Left lung (tissue), 10 donors: Measurements from ENCODE around the gene RAD52. TPM values are rescaled to one million over a fixed set of nuclear protein-coding genes. Genes with fewer than 3 reads are reported as not detected.

Experiments
- ATAC-seq: fragments of 200-7000 bp; cut with Tn5 transposase; one replicate; pipeline ENCODE4 v1.9.1; 2020; ENCODE audit warnings: moderate library complexity
- DNase-seq, 4 donors: peaks; one replicate each; pipeline ENCODE4 v3.0.0-alpha.2; 2013 to 2020
- H3K27ac ChIP-seq, 2 donors: fragments of 200-600 bp; sonication (generic) in 1 of 2; one replicate each; pipeline versions ENCODE4 v1.5.0 to v1.8.0; 2020 to 2021
- H3K27me3 ChIP-seq, 2 donors: fragments of 200-600 bp; sonication (generic) in 1 of 2; one replicate each; pipeline versions ENCODE4 v1.5.0 to v1.8.0; 2020 to 2021
- H3K36me3 ChIP-seq, 2 donors: fragments of 200-600 bp; sonication (generic) in 1 of 2; one replicate each; pipeline versions ENCODE4 v1.5.0 to v1.8.0; 2020 to 2021
- H3K4me1 ChIP-seq, 2 donors: fragments of 200-600 bp; one replicate each; pipeline ENCODE4 v1.8.0; 2021
- H3K4me3 ChIP-seq, 2 donors: fragments of 200-600 bp; sonication (generic) in 1 of 2; one replicate each; pipeline versions ENCODE4 v1.5.0 to v1.8.0; 2020 to 2021; ENCODE audit warnings: mild to moderate bottlenecking in 1 of 2
- H3K9me3 ChIP-seq, 2 donors: fragments of 200-600 bp; sonication (generic) in 1 of 2; one replicate each; pipeline versions ENCODE4 v1.5.0 to v1.8.0; 2020 to 2021
- intact Hi-C, 2 donors: fragments of 100-400 bp; cut with DNase I; formaldehyde crosslinking; loops; one replicate each; pipeline versions ENCODE4 v1.11.2 to v1.14.2; 2022
- polyA plus RNA-seq, 6 donors: library from polyadenylated mRNA; unstranded; fragments of 120-200 nt; gene quantifications; one replicate each; pipeline ENCODE4 v1.2.1, GENCODE V29; 2013; ENCODE audit not compliant: insufficient read length in 6 of 6
- total RNA-seq, 2 donors: library from RNA; stranded (reverse); fragmentation: NEBNext Ultra II Directional; extraction: Animal tissue kit (Norgen Biotek cat#: 25700); gene quantifications; one replicate each; pipeline ENCODE4 v1.2.1, GENCODE V29; 2021
- TF ChIP-seq, protein P1 (sequence below), 2 donors: fragments of 200-600 bp; sonication (generic) in 1 of 2; IDR thresholded peaks; one replicate each; pipeline versions ENCODE4 v1.5.0 to v1.8.0; 2021; ENCODE audit warnings: antibody characterized with exemption in 2 of 2
- donor health status: DM: no; HTN: yes; CAD: no.
- donor health status: DM: no; HTN: no; CAD: no.

Gene RAD52
- total and polyA plus RNA-seq, 8 donors: 11.1 to 46.9 (median 36.8) TPM

DNA sequence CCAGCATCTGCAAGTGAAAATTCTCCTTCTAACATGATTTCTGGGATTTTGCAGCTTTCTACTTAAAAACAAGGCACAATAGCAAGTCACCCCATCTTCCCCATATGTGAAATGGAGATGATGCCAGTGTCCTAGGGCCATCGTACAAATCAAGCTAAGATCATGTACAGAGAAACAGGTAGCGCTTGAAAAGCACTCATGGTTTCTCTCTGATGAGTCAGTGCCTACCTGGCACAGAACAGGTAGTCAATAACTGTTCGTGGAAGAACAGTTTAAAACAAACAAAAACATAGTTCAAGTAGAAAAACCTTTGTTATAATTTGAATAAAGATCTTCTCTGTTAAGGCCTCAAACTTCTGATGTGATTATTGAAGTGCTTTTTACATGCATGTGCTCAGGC, 46.9 kb downstream of the RAD52 start:
- DNase-seq: no peak

DNA sequence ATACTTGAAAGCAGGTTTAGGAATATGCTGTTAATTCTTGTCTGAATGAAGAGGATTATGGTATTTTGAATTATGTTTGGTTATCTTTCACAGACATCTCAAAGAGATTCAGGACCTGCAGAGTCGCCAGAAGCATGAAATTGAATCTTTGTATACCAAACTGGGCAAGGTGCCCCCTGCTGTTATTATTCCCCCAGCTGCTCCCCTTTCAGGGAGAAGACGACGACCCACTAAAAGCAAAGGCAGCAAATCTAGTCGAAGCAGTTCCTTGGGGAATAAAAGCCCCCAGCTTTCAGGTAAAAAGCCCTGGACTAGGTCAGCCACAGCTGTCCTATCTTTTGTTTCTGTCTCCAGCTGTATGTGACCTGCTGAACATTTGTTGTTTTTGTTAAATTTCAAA, 52.1 kb downstream of the RAD52 start:
- Histone ChIP-seq H3K9me3 (no peaks in the 10 kb centered on the region), H3K27ac (no peak overlapping the region), H3K36me3 (peaks cover 8 to 99% of the 10 kb centered on the region in 2 donors), H3K4me3 (no peak overlapping the region), H3K4me1 (peaks cover 0 to 7% of the 10 kb centered on the region in 2 donors), H3K27me3 (no peaks in the 10 kb centered on the region)
- intact Hi-C loops: no loop called here
- DNase-seq (no peak), ATAC-seq (no peak)
- TF ChIP-seq, protein P1, sequence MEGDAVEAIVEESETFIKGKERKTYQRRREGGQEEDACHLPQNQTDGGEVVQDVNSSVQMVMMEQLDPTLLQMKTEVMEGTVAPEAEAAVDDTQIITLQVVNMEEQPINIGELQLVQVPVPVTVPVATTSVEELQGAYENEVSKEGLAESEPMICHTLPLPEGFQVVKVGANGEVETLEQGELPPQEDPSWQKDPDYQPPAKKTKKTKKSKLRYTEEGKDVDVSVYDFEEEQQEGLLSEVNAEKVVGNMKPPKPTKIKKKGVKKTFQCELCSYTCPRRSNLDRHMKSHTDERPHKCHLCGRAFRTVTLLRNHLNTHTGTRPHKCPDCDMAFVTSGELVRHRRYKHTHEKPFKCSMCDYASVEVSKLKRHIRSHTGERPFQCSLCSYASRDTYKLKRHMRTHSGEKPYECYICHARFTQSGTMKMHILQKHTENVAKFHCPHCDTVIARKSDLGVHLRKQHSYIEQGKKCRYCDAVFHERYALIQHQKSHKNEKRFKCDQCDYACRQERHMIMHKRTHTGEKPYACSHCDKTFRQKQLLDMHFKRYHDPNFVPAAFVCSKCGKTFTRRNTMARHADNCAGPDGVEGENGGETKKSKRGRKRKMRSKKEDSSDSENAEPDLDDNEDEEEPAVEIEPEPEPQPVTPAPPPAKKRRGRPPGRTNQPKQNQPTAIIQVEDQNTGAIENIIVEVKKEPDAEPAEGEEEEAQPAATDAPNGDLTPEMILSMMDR (IDR thresholded peaks at IDR 0.05): no peak

More for the DNA sequence above, 46.9 kb downstream of the RAD52 start:
- intact Hi-C loops: no loop called here
- Histone ChIP-seq H3K27ac (no peak overlapping the region), H3K4me1 (peaks cover 0 to 17% of the 10 kb centered on the region in 2 donors), H3K27me3 (no peaks in the 10 kb centered on the region), H3K4me3 (no peak overlapping the region), H3K36me3 (peaks cover 8 to 100% of the 10 kb centered on the region in 2 donors), H3K9me3 (no peaks in the 10 kb centered on the region)
- peak; percentile 47 for ATAC-seq
- TF ChIP-seq, protein P1 (IDR thresholded peaks at IDR 0.05): no peak

- Histone ChIP-seq H3K4me3 (no peak overlapping the region), H3K9me3 (no peaks in the 10 kb centered on the region), H3K27ac (no peak overlapping the region), H3K27me3 (no peaks in the 10 kb centered on the region), H3K4me1 (peaks cover 0 to 7% of the 10 kb centered on the region in 2 donors), H3K36me3 (peaks cover 3 to 99% of the 10 kb centered on the region in 2 donors)
- TF ChIP-seq, protein P1 (IDR thresholded peaks at IDR 0.05): no peak
- ATAC-seq (no peak), DNase-seq (no peak)
- intact Hi-C loops: no loop called here
These were observed 53.5 kb downstream of the RAD52 start for GRCh38 chr12:896031-896430.

- no peaks in the 10 kb centered on the region for H3K9me3 ChIP-seq
- no peak overlapping the region for H3K4me3 ChIP-seq
- DNase-seq (no peak), ATAC-seq (no peak)
- peaks cover under 1 to 99% of the 10 kb centered on the region in 2 donors for H3K36me3 ChIP-seq
- H3K27me3 ChIP-seq: no peaks in the 10 kb centered on the region
- TF ChIP-seq, protein P1 (IDR thresholded peaks at IDR 0.05): no peak
- H3K27ac ChIP-seq: no peak overlapping the region
- H3K4me1 ChIP-seq: peaks cover 0 to 7% of the 10 kb centered on the region in 2 donors
- intact Hi-C loops: no loop called here
These were observed 55.3 kb downstream of the RAD52 start for GRCh38 chr12:894226-894625.

GRCh38 chr12:886206-886605, 63.3 kb downstream of the RAD52 start:
- ATAC-seq (no peak), DNase-seq (no peak)
- H3K9me3 ChIP-seq: no peaks in the 10 kb centered on the region
- H3K27me3 ChIP-seq: no peaks in the 10 kb centered on the region
- intact Hi-C loops: no loop called here
- no peaks in the 10 kb centered on the region for H3K4me1 ChIP-seq
- TF ChIP-seq, protein P1 (IDR thresholded peaks at IDR 0.05): no peak
- H3K36me3 ChIP-seq: peaks cover 6 to 100% of the 10 kb centered on the region in 2 donors
- no peak overlapping the region for H3K4me3 ChIP-seq
- no peak overlapping the region for H3K27ac ChIP-seq
